ENCODE results near the gene KDM5B.

- no peak for TF ChIP-seq SUZ12 (IDR thresholded peaks at IDR 0.05)
- no peak for TF ChIP-seq FOXM1 (IDR thresholded peaks at IDR 0.05; ENCODE audit: borderline replicate concordance)
- no peak for TF ChIP-seq FOXA1 (IDR thresholded peaks at IDR 0.05)
- TF ChIP-seq SP1 (IDR thresholded peaks at IDR 0.05), result no peak
- TF ChIP-seq PKNOX1 (IDR thresholded peaks at IDR 0.05), result no peak
- no peak for TF ChIP-seq TARDBP (IDR thresholded peaks at IDR 0.05)
- TF ChIP-seq LEF1 (IDR thresholded peaks at IDR 0.05; ENCODE audit: borderline replicate concordance), result no peak
- TF ChIP-seq ZNF384 (IDR thresholded peaks at IDR 0.05), result no peak
- TF ChIP-seq ELF4 (IDR thresholded peaks at IDR 0.05), result no peak
- no peak for TF ChIP-seq NFRKB (IDR thresholded peaks at IDR 0.05)
- no peak for TF ChIP-seq ARNT (IDR thresholded peaks at IDR 0.05)
- TF ChIP-seq HDGF (IDR thresholded peaks at IDR 0.05; ENCODE audit: borderline replicate concordance), result no peak
Observed at GRCh38 chr1:202815120-202815519, 6.9 kb upstream of the KDM5B start.

All from HEK293T (cell line).